IgD-negative memory B cell (primary cell): ENCODE data around the gene CATSPERD. TPM values are rescaled to one million over a fixed set of nuclear protein-coding genes. Genes with fewer than 3 reads are reported as not detected.
"Not testable (repeated sequence)": the region's sequence is repeated elsewhere in the genome, so short reads cannot be mapped to it uniquely, and the experiment has no call there.

Source experiments
- H3K27ac Mint-ChIP-seq, 3 donors: one replicate each; pipeline ENCODE4 v1.8.0; 2020 to 2022; ENCODE audit warnings: mild to moderate bottlenecking in 3 of 3, mixed read lengths in 3 of 3, moderate library complexity in 1 of 3
- H3K27me3 Mint-ChIP-seq: one replicate; pipeline ENCODE4 v1.8.0; 2021; ENCODE audit warnings: mixed read lengths
- H3K36me3 Mint-ChIP-seq: one replicate; pipeline ENCODE4 v1.8.0; 2020; ENCODE audit warnings: mild to moderate bottlenecking, mixed read lengths
- H3K4me1 Mint-ChIP-seq, 3 donors: one replicate each; pipeline ENCODE4 v1.8.0; 2020 to 2022; ENCODE audit warnings: mixed read lengths in 3 of 3, mild to moderate bottlenecking in 1 of 3
- H3K4me3 Mint-ChIP-seq, 4 donors: one replicate each; pipeline ENCODE4 v1.8.0; 2020 to 2022; ENCODE audit warnings: mild to moderate bottlenecking in 4 of 4, mixed read lengths in 4 of 4, moderate library complexity in 3 of 4
- H3K9me3 Mint-ChIP-seq, 3 donors: one replicate each; pipeline ENCODE4 v1.8.0; 2020 to 2021; ENCODE audit warnings: mixed read lengths in 3 of 3, mild to moderate bottlenecking in 1 of 3
- polyA plus RNA-seq: library from polyadenylated mRNA; unstranded; fragments of 300-500 nt; fragmentation: Illumina TruSeq; gene quantifications from one replicate; pipeline ENCODE4 v1.2.3, GENCODE V29; 2021

The CATSPERD gene
- polyA plus RNA-seq, 1 donor from 2014 or later: not detected

DNA sequence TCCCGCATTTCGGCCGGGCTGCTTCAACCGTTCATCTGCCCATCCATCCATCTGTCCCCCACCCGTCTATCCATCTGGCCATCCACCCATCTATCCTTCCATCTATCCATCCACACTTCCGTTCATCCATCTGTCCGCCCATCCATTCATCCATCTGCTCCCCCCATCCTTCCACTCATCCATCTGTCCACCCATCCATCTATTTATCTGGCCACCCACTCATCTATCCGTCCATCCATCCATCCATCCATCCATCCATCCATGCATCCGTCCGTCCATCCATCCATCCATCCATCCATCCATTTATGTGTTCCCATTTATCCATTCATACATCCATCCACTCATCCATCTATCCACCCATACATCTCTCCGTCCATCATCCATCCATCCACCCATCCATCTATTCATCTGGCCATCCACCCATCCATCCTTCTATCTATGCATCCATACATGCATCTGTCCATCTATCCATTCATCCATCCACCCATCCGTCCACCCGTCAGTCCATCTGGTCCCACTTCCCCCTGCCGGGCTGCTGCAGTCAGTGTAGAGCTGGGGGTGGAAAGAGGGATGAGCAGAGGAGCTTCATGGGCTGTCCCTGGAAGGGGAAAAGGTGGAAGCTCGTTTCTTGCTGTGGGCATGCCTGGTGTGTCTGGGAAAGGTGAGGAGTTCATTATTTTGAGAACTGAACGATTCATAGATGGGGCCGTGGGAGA is 38.9 kb upstream of the CATSPERD start:
- no peaks in the 10 kb centered on the region for H3K36me3 Mint-ChIP-seq
- H3K9me3 Mint-ChIP-seq: no peaks in the 10 kb centered on the region
- H3K4me3 Mint-ChIP-seq: peak overlapping the region; percentile 73 to 90 (median 82)
- peaks cover 5 to 14% (median 12%) of the 10 kb centered on the region in 3 donors for H3K4me1 Mint-ChIP-seq
- H3K27me3 Mint-ChIP-seq: peaks cover 3% of the 10 kb centered on the region
- H3K27ac Mint-ChIP-seq: peak overlapping the region; percentile 63 to 100 (median 93)

DNA sequence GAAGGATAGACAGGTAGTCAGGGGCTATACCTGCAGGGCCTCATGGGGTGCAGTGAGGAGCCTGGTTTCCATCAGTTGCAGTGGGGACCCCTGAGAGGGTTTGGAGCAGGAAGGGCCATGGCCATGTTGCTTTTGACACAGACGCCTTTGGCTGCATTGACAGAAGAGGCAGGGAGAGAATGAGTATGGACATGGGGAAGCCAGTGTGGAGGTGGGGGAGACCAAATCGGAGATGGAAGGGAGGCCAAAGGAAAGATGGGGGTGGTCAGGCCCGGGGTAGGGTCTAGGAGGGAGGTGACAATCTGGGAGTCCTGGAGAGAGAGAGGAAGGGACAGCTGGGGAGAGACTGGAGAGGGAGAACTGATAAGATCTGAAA is 38.3 kb upstream of the CATSPERD start:
- peak overlapping the region in 3 of 4 donors; percentile 13 to 79 (median 73) for H3K4me3 Mint-ChIP-seq
- no peaks in the 10 kb centered on the region for H3K36me3 Mint-ChIP-seq
- peaks cover 5 to 15% (median 13%) of the 10 kb centered on the region in 3 donors for H3K4me1 Mint-ChIP-seq
- peak overlapping the region; percentile 63 to 100 (median 93) for H3K27ac Mint-ChIP-seq
- no peaks in the 10 kb centered on the region for H3K9me3 Mint-ChIP-seq
- peaks cover 3% of the 10 kb centered on the region for H3K27me3 Mint-ChIP-seq

DNA sequence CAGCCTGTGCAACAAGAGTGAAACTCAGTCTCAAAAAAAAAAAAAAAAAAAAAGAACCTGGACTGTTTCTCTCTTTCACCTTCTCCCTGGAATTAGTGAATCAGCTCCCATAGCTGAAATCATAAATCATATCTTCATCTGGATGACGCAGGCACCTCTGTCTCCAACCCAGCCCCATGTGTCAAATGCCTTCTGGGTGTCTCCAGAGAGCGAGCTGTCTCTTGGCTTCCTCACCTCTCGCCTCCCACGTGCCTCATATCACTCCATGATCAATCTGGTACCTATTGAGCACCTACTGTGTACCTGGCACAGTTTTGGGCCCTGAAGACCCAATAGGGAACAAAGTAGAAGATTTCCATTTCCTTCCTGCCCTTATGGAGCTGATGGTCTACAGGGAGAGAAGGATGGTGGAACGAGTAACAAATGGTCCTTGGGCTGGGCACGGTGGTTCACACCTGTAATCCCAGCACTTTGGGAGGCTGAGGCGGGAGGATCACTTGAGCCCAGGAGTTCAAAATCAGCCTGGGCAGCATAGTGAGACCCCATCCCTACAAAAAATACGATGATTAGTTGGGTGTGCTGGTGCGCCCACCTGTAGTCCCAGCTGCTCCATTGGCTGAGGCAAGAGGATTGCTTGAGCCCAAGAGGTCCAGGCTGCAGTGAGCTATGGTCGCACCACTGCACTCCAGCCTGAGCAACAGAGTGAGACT is 37.1 kb upstream of the CATSPERD start:
- H3K9me3 Mint-ChIP-seq: no peaks in the 10 kb centered on the region
- peak overlapping the region in 2 of 4 donors; percentile 55 to 72 for H3K4me3 Mint-ChIP-seq
- H3K27ac Mint-ChIP-seq: peak overlapping the region in 1 of 3 donors; percentile 95
- no peaks in the 10 kb centered on the region for H3K36me3 Mint-ChIP-seq
- H3K27me3 Mint-ChIP-seq: peaks cover 3% of the 10 kb centered on the region
- peaks cover 5 to 15% (median 13%) of the 10 kb centered on the region in 3 donors for H3K4me1 Mint-ChIP-seq

DNA sequence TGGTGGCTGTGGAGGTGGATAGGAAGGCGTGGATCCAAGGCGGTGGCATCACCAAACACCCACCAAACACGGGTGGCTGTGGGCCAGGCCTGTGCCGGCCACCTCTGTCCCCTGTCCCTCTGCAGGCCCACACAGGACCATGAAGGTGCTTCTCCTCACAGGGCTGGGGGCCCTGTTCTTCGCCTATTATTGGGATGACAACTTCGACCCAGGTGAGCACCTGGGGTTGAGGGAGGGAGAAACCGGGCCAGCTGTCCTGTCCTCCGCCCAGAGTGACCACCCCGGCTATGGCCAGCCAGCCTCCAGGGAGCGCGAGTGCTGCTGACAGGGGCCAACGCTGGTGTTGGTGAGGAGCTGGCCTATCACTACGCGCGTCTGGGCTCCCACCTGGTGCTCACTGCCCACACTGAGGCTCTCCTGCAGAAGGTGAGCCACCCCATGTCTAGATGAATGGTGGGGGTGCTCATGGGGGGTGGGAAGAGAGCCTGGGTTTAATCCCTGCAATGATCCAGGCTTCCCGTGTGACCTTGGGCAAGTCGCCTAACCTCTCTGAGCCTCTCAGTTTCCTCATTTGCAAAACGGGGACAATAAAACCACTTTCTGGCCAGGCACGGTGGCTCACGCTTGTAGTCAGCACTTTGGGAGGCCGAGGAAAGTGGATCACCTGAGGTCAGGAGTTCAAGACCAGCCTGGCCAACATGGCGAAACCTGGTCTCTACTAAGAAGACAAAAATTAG is 35.6 kb upstream of the CATSPERD start:
- Mint-ChIP-seq H3K4me3 (peak overlapping the region in 3 of 4 donors; percentile 21 to 47 (median 32)), H3K4me1 (peaks cover 12 to 17% (median 12%) of the 10 kb centered on the region in 3 donors), H3K27me3 (peaks cover 3% of the 10 kb centered on the region), H3K36me3 (no peaks in the 10 kb centered on the region), H3K9me3 (no peaks in the 10 kb centered on the region), H3K27ac (peak overlapping the region in 1 of 3 donors; percentile 65)

DNA sequence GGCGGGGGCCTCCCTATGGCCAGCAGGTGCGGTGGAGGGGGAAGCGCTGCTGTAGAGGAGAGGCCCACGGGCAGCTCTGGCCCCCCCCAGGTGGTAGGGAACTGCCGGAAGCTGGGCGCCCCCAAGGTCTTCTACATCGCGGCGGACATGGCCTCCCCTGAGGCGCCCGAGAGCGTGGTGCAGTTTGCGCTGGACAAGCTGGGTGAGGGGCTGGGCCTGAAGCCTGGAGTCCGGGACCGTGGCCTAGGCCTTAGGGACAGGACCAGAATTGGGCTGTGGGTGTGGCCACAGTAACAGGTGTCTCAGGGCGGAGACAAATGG is 34.2 kb upstream of the CATSPERD start:
- H3K36me3 Mint-ChIP-seq: no peaks in the 10 kb centered on the region

DNA sequence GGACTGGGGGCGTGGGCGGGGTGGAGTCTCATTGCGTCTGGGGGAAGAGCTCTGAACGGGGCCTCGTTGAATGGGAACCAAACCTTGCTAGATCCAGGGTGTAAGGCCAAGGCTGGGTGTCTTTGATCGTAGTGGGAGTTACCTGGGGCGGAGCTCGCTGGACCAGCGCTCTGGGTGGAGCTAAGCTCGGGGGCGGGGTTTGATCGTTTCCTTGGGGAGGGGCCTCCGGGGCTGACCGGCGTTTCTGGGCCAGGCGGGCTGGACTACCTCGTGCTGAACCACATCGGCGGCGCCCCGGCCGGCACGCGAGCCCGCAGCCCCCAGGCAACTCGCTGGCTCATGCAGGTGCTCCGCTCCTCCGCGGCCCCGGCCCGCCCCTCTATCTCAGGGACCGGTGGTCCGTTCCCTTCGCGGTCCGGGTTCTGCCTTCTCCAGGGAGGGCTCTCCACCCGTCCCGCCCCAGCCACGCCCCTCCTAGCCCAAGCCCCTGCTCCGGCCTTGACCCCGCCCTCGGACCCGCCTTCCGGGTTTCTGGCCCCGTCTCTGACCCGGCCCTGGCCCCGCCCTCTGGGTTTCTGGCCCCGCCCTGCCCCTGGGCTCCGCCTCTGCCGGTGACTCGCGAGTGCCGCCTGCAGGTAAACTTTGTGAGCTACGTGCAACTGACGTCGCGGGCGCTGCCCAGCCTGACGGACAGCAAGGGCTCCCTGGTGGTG is 33.6 kb upstream of the CATSPERD start:
- peaks cover 13 to 20% (median 18%) of the 10 kb centered on the region in 3 donors for H3K4me1 Mint-ChIP-seq
- peak overlapping the region; percentile 89 to 90 (median 90) for H3K27ac Mint-ChIP-seq
- H3K9me3 Mint-ChIP-seq: no peaks in the 10 kb centered on the region
- H3K27me3 Mint-ChIP-seq: no peaks in the 10 kb centered on the region
- no peaks in the 10 kb centered on the region for H3K36me3 Mint-ChIP-seq
- H3K4me3 Mint-ChIP-seq: peak overlapping the region; percentile 77 to 96 (median 89)

More for the DNA sequence above, 34.2 kb upstream of the CATSPERD start:
- H3K4me1 Mint-ChIP-seq: peaks cover 16 to 20% (median 18%) of the 10 kb centered on the region in 3 donors
- H3K27me3 Mint-ChIP-seq: no peaks in the 10 kb centered on the region
- H3K9me3 Mint-ChIP-seq: no peaks in the 10 kb centered on the region
- peak overlapping the region; percentile 89 to 90 (median 90) for H3K27ac Mint-ChIP-seq
- H3K4me3 Mint-ChIP-seq: peak overlapping the region; percentile 77 to 96 (median 89)

DNA sequence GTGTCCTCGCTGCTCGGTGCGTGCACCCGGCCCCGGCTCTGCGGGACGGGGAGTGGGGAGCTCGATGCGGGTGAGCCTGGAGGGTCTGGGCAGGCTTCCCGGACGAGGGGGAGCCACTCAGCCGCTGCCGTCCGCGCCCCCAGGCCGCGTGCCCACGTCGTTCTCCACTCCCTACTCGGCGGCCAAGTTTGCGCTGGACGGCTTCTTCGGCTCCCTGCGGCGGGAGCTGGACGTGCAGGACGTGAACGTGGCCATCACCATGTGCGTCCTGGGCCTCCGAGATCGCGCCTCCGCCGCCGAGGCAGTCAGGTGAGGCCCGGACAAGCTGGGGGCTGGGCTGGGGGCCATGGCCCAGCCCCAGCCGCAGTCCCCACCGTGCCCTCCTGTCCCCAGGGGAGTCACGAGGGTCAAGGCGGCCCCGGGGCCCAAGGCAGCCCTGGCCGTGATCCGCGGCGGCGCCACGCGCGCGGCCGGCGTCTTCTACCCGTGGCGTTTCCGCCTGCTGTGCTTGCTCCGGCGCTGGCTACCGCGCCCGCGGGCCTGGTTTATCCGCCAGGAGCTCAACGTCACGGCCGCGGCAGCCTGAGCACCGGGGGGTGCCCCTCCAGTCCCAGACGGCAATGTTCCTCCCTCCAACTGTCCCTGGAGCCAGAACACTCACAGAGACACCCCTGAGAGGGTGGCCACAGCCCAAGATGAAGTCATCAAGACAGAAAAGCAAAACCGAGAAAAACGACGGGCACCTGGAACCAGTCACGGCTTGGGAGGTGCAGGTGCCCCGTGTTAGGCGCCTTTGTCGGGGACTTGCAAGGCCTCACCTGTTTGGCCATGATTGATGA is 32.9 kb upstream of the CATSPERD start:
- H3K4me1 Mint-ChIP-seq: peaks cover 16 to 25% (median 21%) of the 10 kb centered on the region in 3 donors
- H3K27ac Mint-ChIP-seq: peak overlapping the region in 2 of 3 donors; percentile 31 to 89
- H3K9me3 Mint-ChIP-seq: no peaks in the 10 kb centered on the region
- no peaks in the 10 kb centered on the region for H3K36me3 Mint-ChIP-seq
- H3K27me3 Mint-ChIP-seq: no peaks in the 10 kb centered on the region
- H3K4me3 Mint-ChIP-seq: peak overlapping the region; percentile 41 to 96 (median 92)

DNA sequence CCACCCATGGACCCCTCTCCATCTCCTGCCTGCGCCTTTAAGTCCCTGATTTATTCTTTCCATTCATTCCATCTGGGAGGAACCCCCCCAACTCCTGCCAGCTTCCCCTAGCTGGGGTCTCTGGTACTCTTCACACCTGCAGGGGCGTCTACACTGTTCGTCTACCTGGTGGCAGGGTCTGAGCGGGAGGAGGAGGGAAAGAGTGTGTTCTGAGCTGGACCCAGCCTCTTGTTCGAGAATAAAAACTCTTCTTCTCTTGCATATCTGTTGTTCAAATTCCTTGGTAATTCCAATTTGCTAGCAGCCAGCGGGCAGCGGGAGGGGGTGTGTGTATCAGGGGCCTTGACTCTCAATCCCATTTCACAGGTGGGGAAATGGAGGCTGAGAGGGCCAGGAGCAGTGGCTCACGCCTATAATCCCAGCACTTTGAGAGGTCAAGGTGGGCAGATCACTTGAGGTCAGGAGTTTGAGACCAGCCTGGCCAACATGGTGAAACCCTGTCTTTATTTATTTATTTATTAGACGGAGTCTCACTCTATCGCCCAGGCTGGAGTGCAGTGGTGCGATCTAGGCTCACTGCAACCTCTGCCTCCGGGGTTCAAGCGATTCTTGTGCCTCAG is 32.1 kb upstream of the CATSPERD start:
- H3K9me3 Mint-ChIP-seq, H3K27me3 Mint-ChIP-seq, H3K36me3 Mint-ChIP-seq: not testable (repeated sequence)
- Mint-ChIP-seq H3K4me1 (peaks cover 16 to 27% (median 22%) of the 10 kb centered on the region in 3 donors), H3K4me3 (peak overlapping the region; percentile 34 to 88 (median 76)), H3K27ac (peak overlapping the region in 1 of 3 donors; percentile 48)

DNA sequence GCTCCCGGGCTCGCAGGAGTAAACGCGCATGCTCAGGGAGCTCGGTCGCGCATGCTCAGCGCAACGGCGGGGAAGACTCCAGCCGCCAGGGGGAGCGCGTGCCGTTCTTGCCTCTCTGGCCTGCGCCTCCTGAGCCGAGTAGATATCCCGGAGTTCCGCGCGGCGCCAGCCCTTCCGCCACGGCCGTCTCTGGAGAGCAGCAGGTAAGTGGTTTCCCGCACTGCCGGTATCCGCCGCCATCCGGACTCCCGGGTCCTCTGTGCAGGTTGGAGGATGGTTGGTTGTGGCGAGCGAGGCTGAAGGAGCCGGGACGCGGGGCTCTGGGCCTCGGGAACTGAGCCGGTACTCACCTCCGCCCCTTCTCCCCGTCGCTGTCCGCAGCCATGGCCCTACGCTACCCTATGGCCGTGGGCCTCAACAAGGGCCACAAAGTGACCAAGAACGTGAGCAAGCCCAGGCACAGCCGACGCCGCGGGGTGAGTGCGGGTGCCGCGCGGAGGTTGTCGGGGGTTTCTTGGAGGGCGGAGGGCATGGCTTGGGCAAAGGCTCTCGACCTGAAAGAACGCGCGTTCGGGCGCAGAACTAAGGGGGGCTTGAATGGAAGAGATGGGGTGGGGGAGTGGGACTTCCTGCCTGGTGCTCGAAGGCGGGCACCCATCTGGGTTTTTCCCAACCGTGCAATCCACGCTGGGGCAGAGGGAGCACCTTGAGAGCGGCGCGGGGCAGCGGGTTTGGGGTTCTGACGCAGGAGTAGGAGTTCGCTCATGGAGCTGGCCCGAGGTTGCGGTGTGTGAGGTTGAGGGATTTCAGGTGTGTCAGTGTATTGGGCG is 30.1 kb upstream of the CATSPERD start, which contains the start of gene RPL36:
Gene RPL36 (plus strand): TSS at position 171 of the 830 bp plus-strand sequence. CDS start 213 bp downstream, at position 384.
- Mint-ChIP-seq H3K4me1 (peaks cover 16 to 24% (median 22%) of the 10 kb centered on the region in 3 donors), H3K27ac (peak within 1 kb of the TSS; percentile 91 to 98 (median 97)), H3K36me3 (no peaks in the 10 kb centered on the region), H3K9me3 (no peaks in the 10 kb centered on the region), H3K4me3 (peak within 1 kb of the TSS; percentile 90 to 97 (median 96)), H3K27me3 (no peaks in the 10 kb centered on the region)

DNA sequence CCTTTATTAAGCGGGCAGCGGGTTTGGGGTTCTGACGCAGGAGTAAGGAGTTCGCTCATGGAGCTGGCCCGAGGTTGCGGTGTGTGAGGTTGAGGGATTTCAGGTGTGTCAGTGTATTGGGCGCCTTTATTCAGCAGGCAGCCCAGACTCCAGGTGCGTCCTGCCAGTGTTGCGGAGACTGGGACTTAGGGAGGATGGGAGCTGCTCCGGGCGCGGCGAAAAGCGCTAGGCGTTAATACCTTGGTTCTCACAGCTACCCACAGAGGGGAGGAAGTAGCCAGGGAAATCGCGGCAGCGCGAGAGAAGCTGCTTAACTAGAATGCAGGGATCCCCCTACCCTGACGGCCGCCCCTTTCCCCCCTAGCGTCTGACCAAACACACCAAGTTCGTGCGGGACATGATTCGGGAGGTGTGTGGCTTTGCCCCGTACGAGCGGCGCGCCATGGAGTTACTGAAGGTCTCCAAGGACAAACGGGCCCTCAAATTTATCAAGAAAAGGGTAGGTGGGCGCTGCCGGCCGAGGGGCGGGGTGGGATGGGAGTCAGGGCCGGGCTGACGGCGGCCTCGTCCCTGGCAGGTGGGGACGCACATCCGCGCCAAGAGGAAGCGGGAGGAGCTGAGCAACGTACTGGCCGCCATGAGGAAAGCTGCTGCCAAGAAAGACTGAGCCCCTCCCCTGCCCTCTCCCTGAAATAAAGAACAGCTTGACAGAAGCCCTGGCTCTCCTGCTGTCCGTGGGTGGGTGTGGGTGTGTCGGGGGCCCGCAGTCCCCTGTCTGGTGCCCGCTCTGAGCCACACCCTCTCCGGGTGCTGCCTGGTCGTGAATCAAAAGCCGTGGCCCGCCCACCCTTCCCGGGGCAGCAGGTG is 29.2 kb upstream of the CATSPERD start:
- peaks cover 16 to 24% (median 22%) of the 10 kb centered on the region in 3 donors for H3K4me1 Mint-ChIP-seq
- peak overlapping the region; percentile 90 to 97 (median 96) for H3K4me3 Mint-ChIP-seq

DNA sequence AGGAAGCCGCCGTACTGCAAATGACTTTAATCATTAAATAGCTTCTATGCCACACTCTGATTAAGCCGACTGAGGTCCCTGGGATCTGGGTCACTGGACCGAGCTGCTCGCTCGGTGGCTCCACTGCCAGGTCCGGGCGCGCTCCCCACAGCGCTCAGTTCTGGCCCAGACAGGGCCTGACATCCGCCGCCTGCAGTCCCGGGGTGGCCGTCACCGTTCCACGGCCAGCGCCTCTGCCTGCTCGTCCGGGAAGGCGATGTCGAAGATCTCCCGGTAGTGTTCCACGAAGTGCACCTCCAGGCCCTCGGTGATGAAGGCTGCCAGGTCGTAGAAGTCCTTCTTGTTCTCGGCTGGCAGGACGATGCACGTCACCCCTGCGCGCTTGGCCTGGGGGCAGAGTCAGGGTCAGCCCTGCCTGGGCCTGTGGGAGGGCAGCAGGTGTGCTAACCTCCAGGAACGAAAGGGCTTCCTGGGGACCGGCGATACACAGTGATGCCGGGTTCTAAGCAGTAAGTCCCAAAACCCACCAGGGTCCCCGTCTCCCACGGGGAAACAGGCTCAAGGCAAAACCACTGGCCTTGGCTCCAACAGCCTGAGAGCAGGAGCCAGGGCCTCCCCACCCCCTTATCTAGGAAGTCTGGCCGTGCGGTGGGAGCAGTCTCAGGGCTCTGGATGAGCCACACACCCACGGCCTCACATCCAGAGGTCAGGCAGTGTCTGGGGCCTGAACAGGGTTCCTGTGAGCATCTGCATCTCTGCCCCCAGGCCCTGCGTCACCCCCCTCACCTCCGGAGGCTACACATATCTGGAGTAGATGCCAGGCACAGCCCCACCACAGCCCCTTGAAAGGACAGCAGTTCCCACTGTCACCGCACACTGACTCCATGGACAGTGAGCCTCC is 28.4 kb upstream of the CATSPERD start:
- no peaks in the 10 kb centered on the region for H3K36me3 Mint-ChIP-seq
- peak overlapping the region; percentile 88 to 91 (median 90) for H3K27ac Mint-ChIP-seq
- no peaks in the 10 kb centered on the region for H3K27me3 Mint-ChIP-seq
- peaks cover 14 to 22% (median 21%) of the 10 kb centered on the region in 3 donors for H3K4me1 Mint-ChIP-seq
- H3K4me3 Mint-ChIP-seq: peak overlapping the region; percentile 90 to 97 (median 96)
- H3K9me3 Mint-ChIP-seq: no peaks in the 10 kb centered on the region

More for the DNA sequence above, 29.2 kb upstream of the CATSPERD start:
- Mint-ChIP-seq H3K27me3 (no peaks in the 10 kb centered on the region), H3K27ac (peak overlapping the region; percentile 91 to 98 (median 97)), H3K36me3 (no peaks in the 10 kb centered on the region), H3K9me3 (no peaks in the 10 kb centered on the region)
